CD4-positive, alpha-beta T cell treated with Interleukin-10 for 1 hour (primary cell): Measurements from ENCODE around the gene RGR.

Source experiments
- DNase-seq: peaks from one replicate; pipeline ENCODE4 v3.0.0-alpha.2; 2020

RGR gene

DNA sequence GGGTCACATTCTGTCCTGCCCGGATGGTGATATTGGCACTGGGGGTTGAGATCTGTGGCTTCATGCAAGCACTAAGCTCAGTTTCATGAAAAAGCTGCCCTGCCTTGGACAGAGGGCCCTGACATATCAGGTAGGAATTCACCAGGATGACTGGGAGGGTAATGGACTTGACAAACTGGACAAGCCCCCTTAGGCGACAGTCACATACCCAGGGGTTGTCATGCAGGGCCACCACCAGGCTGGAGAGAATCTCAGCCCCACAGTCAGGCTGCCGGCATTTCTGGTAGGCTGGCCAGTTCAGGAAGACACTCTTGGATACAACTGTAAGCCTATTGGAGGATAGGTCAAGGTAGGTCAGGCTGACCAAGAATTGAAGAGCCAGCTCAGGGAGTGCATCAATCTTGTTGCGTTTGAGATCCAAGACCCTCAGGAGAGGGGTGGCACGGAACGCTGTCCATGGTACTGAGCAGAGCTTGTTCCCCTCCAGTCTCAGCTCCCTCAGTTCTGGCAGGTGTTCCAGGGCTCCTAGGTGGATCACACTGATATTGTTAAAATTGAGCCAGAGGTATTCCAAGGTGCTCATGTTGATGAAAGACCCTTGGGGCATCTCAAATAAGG lies 20.3 kb upstream of the RGR start:
- no peak for DNase-seq

- no peak for DNase-seq
Observed at GRCh38 chr10:84225427-84226173, 19.3 kb upstream of the RGR start, which contains the start of gene LRIT2. Gene LRIT2 (minus strand): TSS chr10:84225544. CDS start chr10:84225520, 24 bp downstream.

- no peak for DNase-seq
Observed at GRCh38 chr10:84226616-84227015, 18.2 kb upstream of the RGR start.

- DNase-seq, result no peak
Observed at GRCh38 chr10:84227810-84228209, 17.0 kb upstream of the RGR start.

- DNase-seq, result no peak
Observed at GRCh38 chr10:84230359-84230758, 14.5 kb upstream of the RGR start.

GRCh38 chr10:84232376-84232775 lies 12.5 kb upstream of the RGR start:
- no peak for DNase-seq

DNA sequence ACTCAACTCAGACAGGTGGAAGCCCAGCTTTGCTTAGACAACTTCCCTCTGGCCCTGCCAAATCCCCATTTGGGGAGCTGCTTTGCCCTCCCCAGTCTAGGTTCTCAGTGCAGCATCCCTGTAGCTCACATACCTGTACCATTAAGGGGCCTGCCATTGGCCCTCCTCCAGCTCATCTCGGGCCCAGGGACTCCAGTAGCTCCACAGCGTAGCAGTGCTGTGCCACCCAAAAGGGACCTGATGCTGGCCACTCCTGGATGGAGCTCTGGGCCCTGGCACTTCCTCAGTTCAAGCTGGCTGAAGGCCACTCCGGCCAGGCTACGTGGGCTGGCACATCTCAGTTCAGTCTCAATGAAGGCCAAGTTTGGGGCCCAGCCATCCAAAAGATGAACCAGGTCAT lies 10.9 kb upstream of the RGR start:
- no peak for DNase-seq

- no peak for DNase-seq
Observed at GRCh38 chr10:84234479-84234878, 10.4 kb upstream of the RGR start.

- DNase-seq, result no peak
Observed at GRCh38 chr10:84235096-84235495, 9.8 kb upstream of the RGR start.

- no peak for DNase-seq
Observed at GRCh38 chr10:84236807-84237198, 8.1 kb upstream of the RGR start.

GRCh38 chr10:84237199-84238051 lies 7.4 kb upstream of the RGR start:
- no peak for DNase-seq

- no peak for DNase-seq
Observed at GRCh38 chr10:84238909-84239308, 5.9 kb upstream of the RGR start.

GRCh38 chr10:84241185-84241790 lies 3.6 kb upstream of the RGR start, which contains the start of gene LRIT1:
Gene LRIT1 (minus strand): TSS chr10:84241546. CDS start chr10:84241439, 107 bp downstream.
- DNase-seq, result no peak

DNA sequence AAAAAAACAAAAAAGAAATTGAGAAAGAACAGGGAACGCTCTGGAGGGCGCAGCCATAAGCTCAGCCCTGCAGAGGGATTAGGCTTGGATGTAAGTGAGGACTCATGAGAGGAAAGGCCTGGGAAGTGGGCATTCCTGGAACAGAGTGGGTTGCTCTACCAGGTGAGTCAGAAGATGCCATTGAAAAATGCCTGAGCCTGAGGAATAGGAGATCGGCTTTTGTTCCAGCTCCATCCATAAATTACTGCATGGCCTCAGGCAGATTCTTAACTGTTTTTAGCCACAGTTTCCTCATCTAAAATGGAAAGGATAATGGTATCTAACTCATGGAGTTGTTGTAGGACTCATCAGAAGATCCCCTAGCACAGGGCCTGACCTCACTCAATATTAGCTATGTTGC lies 1.1 kb upstream of the RGR start:
- no peak for DNase-seq

DNA sequence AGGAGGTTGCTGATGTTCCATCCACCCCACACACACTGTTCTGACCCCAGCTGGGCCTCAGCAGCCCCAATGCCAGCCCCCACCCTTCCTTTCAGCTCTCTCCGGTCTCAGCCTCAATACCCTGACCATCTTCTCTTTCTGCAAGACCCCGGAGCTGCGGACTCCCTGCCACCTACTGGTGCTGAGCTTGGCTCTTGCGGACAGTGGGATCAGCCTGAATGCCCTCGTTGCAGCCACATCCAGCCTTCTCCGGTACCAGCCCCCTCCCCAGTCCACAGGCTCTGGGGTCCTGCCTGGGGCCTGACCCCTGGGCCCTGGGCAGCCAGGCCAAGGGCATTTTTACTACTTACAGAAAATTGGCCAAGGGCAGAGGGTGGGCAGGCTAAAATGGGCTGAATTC lies 2.6 kb downstream of the RGR start:
- no peak for DNase-seq

- DNase-seq, result no peak
Observed at GRCh38 chr10:84248794-84249193, 3.9 kb downstream of the RGR start.

- DNase-seq, result no peak
Observed at GRCh38 chr10:84254552-84255478, 10.0 kb downstream of the RGR start.

DNA sequence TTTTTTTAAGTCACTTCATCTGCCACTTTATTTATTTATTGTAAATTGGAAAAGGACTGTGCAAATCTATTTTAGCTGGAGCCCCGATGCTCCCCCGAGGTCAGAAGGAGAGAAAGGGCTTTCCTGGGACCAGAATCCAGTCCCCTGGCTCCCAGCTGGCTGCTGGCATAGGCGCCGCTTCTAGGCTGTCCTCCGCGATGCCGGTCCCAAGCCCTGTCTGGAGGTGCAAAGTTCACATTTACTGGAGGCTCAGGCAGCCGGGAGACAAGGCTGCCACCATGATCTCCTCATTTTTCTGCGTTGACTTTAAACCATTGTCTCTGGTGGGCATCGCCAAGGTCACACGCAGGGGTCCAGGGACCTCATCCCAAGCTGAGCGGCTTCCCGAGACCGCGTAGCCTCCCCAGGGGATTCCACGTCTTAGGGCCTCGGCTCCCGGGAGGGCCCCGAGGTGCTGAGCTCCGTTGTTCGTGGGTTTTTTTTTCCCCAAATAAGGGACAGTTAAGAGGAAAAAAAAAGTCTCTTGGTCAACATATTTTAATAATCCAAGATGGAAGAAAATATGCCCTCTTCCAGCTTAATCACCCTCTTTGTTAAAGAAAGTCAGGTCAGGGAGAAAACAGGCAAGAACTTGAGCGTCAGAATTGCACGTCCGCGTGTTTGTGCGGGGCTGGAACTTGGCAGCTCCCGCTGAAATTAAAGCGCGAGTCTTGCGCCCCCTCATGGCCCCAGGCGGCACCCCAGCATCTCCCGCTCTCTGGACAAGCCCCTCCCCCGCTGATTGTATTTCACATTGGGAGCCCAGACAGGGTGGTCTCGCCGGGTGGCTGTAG lies 11.9 kb downstream of the RGR start:
- peak; percentile 30 for DNase-seq

GRCh38 chr10:84257343-84258020 lies 12.6 kb downstream of the RGR start:
- DNase-seq, result no peak

DNA sequence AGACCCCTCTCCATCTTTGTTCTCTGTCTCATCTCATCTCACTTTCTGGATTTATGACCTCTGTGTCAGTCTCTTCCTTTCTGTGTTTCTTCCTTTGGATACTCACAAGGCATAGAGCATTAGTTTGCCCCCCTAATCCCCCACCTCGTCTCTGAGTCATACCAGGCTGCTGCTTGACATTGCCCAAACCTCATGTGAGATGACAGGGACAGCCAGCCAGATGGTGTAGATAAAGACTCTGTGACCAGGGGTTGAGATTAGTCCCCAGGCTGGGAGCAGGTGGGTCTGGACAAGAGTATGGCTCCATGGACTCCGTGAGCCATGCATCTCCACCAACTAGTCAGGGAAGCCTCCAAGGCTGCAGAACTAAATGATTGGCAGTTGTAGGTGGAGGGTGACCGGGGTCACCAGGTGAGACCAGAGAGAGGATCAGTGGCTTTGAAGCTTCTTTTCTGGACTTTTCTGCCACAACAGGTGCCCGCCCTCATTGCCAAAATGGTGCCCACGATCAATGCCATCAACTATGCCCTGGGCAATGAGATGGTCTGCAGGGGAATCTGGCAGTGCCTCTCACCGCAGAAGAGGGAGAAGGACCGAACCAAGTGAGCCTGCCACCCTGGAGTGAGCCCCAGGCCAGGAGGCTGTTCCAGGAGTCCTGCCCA lies 13.3 kb downstream of the RGR start:
- DNase-seq, result no peak
